Mesothelial cell of epicardium (in vitro differentiated cells): Measurements from ENCODE around the gene WDR88. TPM values are rescaled to one million over a fixed set of nuclear protein-coding genes. Genes with fewer than 3 reads are reported as not detected.
"Not testable (repeated sequence)": the region's sequence is repeated elsewhere in the genome, so short reads cannot be mapped to it uniquely, and the experiment has no call there.

ENCODE experiments used
- DNase-seq, 2 experiments: peaks; one replicate each; pipeline ENCODE4 v3.0.0; 2021; ENCODE audit warnings: low spot score in 2 of 2; ENCODE audit not compliant: unreplicated experiment in 2 of 2
- H3K27ac Mint-ChIP-seq: 2 replicates; pipeline ENCODE4 v1.8.0; 2021; ENCODE audit warnings: mixed read lengths
- H3K27me3 Mint-ChIP-seq: 2 replicates; pipeline ENCODE4 v1.8.0; 2021; ENCODE audit warnings: low read depth, mixed read lengths
- H3K36me3 Mint-ChIP-seq: 2 replicates; pipeline ENCODE4 v1.8.0; 2021; ENCODE audit warnings: mixed read lengths
- H3K4me1 Mint-ChIP-seq: 2 replicates; pipeline ENCODE4 v1.8.0; 2021; ENCODE audit warnings: mixed read lengths
- H3K4me3 Mint-ChIP-seq: 2 replicates; pipeline ENCODE4 v1.8.0; 2021; ENCODE audit warnings: mild to moderate bottlenecking, moderate library complexity, mixed read lengths
- H3K9me3 Mint-ChIP-seq: 2 replicates; pipeline ENCODE4 v1.8.0; 2021; ENCODE audit warnings: mixed read lengths
- CTCF ChIP-seq: fragments of 200-600 bp; sonication (generic); IDR thresholded peaks from one replicate; pipeline ENCODE4 v1.5.0; 2021; ENCODE audit warnings: antibody characterized with exemption; ENCODE audit not compliant: unreplicated experiment
- total RNA-seq: library from RNA; stranded (reverse); gene quantifications from 3 replicates; pipeline ENCODE4 v1.2.1, GENCODE V29; 2021

The WDR88 gene
- total RNA-seq, 1 donor from 2014 or later, result not detected

DNA sequence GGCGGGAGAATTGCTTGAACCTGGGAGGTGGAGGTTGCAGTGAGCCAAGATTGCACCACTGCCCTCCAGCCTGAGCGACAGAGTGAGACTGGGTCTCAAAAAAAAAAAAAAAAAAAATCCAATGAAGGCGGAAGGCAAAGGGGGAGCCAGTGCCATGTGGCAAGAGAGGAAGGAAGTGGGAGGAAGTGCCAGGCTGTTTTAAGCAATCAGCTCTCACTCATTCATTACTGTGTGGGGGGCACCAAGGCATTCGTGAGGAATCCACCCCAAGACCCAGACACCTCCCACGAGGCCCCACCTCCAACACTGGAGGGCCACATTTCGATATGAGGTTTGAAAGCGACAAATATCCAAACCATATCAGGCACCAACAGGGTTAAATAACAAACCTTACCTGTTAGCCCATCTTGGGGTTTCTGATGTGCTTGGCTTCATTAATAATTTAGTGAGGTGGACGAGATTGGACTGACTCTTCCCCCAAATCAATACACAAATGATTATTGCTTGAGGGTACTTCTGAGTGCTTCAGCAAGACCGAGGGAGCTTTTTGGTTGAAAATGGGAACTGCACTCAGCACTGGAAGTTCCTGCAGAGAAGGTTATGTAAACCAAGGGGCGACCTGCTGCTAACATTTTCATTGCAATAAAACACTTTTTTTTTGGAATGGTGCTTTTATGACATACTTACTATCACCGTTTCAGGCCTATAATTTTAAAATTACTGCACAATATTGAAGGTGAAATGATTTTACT, 54.7 kb downstream of the WDR88 start:
- TF ChIP-seq CTCF, result no peak
- Mint-ChIP-seq H3K27ac (no peak overlapping the region), H3K4me3 (no peak overlapping the region), H3K27me3 (peaks cover 13% of the 10 kb centered on the region), H3K36me3 (no peaks in the 10 kb centered on the region), H3K9me3 (no peaks in the 10 kb centered on the region), H3K4me1 (no peaks in the 10 kb centered on the region)
- DNase-seq, result no peak

DNA sequence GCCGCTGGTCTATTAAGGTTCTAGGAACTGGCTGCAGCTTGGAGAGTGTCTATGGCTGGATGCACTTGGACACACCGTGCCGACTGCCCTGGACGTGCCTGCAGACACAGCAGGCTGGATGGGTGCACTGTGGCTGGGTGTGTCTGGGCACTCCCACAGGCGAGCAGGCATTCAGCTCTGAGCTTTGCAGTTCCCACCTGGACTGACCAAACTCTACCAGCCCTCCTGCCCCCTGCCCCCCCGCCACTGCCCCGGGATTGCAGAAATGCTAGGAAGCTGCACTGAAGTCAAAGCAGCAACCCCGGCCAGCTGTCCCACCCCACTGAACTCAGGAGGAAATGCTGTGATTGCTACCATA, 55.2 kb downstream of the WDR88 start:
- Mint-ChIP-seq H3K9me3 (no peaks in the 10 kb centered on the region), H3K27ac (no peak overlapping the region), H3K27me3 (peaks cover 19% of the 10 kb centered on the region), H3K4me1 (no peaks in the 10 kb centered on the region), H3K36me3 (no peaks in the 10 kb centered on the region), H3K4me3 (no peak overlapping the region)
- DNase-seq, result no peak
- TF ChIP-seq CTCF, result no peak

GRCh38 chr19:33189453-33189852, 57.5 kb downstream of the WDR88 start:
- Mint-ChIP-seq H3K36me3 (no peaks in the 10 kb centered on the region), H3K9me3 (no peaks in the 10 kb centered on the region), H3K4me3 (no peak overlapping the region), H3K27ac (no peak overlapping the region), H3K4me1 (no peaks in the 10 kb centered on the region), H3K27me3 (peaks cover 28% of the 10 kb centered on the region)
- TF ChIP-seq CTCF, result no peak
- DNase-seq, result no peak

- H3K9me3 Mint-ChIP-seq, H3K36me3 Mint-ChIP-seq, H3K4me3 Mint-ChIP-seq, H3K4me1 Mint-ChIP-seq, H3K27ac Mint-ChIP-seq, DNase-seq: not testable (repeated sequence)
- peaks cover 27% of the 10 kb centered on the region for H3K27me3 Mint-ChIP-seq
Observed at GRCh38 chr19:33191092-33191491, 59.2 kb downstream of the WDR88 start.

DNA sequence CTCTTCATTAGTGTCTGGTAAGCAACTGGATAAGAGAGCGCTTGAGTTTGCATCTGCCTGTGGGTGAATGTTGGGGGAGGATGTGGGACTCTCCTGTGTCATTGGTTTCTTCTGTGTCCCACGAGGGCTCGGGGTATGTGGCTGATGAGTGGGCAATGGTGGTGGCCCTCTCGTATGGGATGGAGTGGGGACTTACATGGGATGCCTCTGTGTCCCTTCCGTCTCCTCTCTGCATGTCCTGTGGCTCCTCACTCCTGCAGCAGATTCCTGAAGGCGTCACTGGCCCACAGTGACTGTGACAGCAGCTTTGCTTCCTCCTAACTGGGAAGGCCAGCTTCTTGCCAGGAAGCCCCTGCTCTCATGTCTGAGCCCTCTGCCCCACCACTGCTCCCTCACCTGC, 59.6 kb downstream of the WDR88 start:
- TF ChIP-seq CTCF, result no peak
- no peaks in the 10 kb centered on the region for H3K9me3 Mint-ChIP-seq
- no peaks in the 10 kb centered on the region for H3K36me3 Mint-ChIP-seq
- peaks cover 27% of the 10 kb centered on the region for H3K27me3 Mint-ChIP-seq
- peaks cover 2% of the 10 kb centered on the region for H3K4me1 Mint-ChIP-seq
- no peak overlapping the region for H3K27ac Mint-ChIP-seq
- no peak overlapping the region for H3K4me3 Mint-ChIP-seq
- no peak for DNase-seq

GRCh38 chr19:33192010-33192409, 60.1 kb downstream of the WDR88 start:
- H3K27ac Mint-ChIP-seq, result no peak overlapping the region
- H3K27me3 Mint-ChIP-seq, result peaks cover 27% of the 10 kb centered on the region
- H3K9me3 Mint-ChIP-seq, result no peaks in the 10 kb centered on the region
- DNase-seq, result no peak
- H3K36me3 Mint-ChIP-seq, result no peaks in the 10 kb centered on the region
- peak overlapping the region; percentile 13 for H3K4me3 Mint-ChIP-seq
- TF ChIP-seq CTCF, result no peak
- peaks cover 2% of the 10 kb centered on the region for H3K4me1 Mint-ChIP-seq
